ENCODE measurements around the gene CFAP157. TPM values are rescaled to one million over a fixed set of nuclear protein-coding genes. Genes with fewer than 3 reads are reported as not detected.

CFAP157 gene
- total RNA-seq, 1 donor from 2014 or later, result 0.07 TPM

- intact Hi-C loops (cut with micrococcal nuclease), result no loop called here
These were observed 14.7 kb upstream of the CFAP157 start for GRCh38 chr9:127692071-127692470.

GRCh38 chr9:127693143-127693542 lies 13.6 kb upstream of the CFAP157 start:
- intact Hi-C loops (cut with micrococcal nuclease), result no loop called here

- intact Hi-C loops (cut with micrococcal nuclease), result no loop called here
These were observed 13.1 kb upstream of the CFAP157 start for GRCh38 chr9:127693697-127694096.

- intact Hi-C loops (cut with micrococcal nuclease), result loop anchor here (5.0 kb wide), 1 partner anchor 83 kb away; the partner anchor contains the start of gene STXBP1
These were observed 11.7 kb upstream of the CFAP157 start for GRCh38 chr9:127694890-127695720.

GRCh38 chr9:127697575-127697974 lies 9.2 kb upstream of the CFAP157 start:
- intact Hi-C loops (cut with micrococcal nuclease), result loop anchor here (5.0 kb wide), 1 partner anchor 85 kb away; the partner anchor contains the start of gene STXBP1

- intact Hi-C loops (cut with micrococcal nuclease), result loop anchor here (5.0 kb wide), 1 partner anchor 86 kb away; the partner anchor contains the start of gene STXBP1
These were observed 8.4 kb upstream of the CFAP157 start for GRCh38 chr9:127698386-127698785.

GRCh38 chr9:127698985-127699670 lies 7.7 kb upstream of the CFAP157 start:
- intact Hi-C loops (cut with micrococcal nuclease), result loop anchor here (1.0 to 5.0 kb wide), 3 partner anchors 16 to 87 kb away; partner anchors contain the start of genes PTRH1 and STXBP1

GRCh38 chr9:127700140-127700539 lies 6.6 kb upstream of the CFAP157 start:
- intact Hi-C loops (cut with micrococcal nuclease), result no loop called here

- intact Hi-C loops (cut with micrococcal nuclease), result no loop called here
These were observed 6.1 kb upstream of the CFAP157 start for GRCh38 chr9:127700594-127701255.

- intact Hi-C loops (cut with micrococcal nuclease), result no loop called here
These were observed 3.4 kb upstream of the CFAP157 start for GRCh38 chr9:127703289-127703946.

GRCh38 chr9:127705577-127706379 lies 1.0 kb upstream of the CFAP157 start:
- intact Hi-C loops (cut with micrococcal nuclease), result no loop called here

GRCh38 chr9:127707766-127708165 lies 978 bp downstream of the CFAP157 start:
- intact Hi-C loops (cut with micrococcal nuclease), result no loop called here

GRCh38 chr9:127708952-127709587 lies 2.3 kb downstream of the CFAP157 start:
- intact Hi-C loops (cut with micrococcal nuclease), result no loop called here

GRCh38 chr9:127710204-127710783 lies 3.5 kb downstream of the CFAP157 start:
- intact Hi-C loops (cut with micrococcal nuclease), result no loop called here

- intact Hi-C loops (cut with micrococcal nuclease), result no loop called here
These were observed 4.5 kb downstream of the CFAP157 start for GRCh38 chr9:127711226-127711701.

GRCh38 chr9:127711831-127712274 lies 5.1 kb downstream of the CFAP157 start:
- intact Hi-C loops (cut with micrococcal nuclease), result no loop called here

GRCh38 chr9:127712371-127712770 lies 5.6 kb downstream of the CFAP157 start:
- intact Hi-C loops (cut with micrococcal nuclease), result no loop called here

GRCh38 chr9:127712867-127713266 lies 6.1 kb downstream of the CFAP157 start:
- intact Hi-C loops (cut with micrococcal nuclease), result no loop called here
